Kidney capillary endothelial cell (primary cell): ENCODE data around the gene C16orf86.

ENCODE experiments used
- DNase-seq: peaks from one replicate; pipeline ENCODE4 v3.0.0-alpha.2; 2018; ENCODE audit warnings: low spot score

The C16orf86 gene

DNA sequence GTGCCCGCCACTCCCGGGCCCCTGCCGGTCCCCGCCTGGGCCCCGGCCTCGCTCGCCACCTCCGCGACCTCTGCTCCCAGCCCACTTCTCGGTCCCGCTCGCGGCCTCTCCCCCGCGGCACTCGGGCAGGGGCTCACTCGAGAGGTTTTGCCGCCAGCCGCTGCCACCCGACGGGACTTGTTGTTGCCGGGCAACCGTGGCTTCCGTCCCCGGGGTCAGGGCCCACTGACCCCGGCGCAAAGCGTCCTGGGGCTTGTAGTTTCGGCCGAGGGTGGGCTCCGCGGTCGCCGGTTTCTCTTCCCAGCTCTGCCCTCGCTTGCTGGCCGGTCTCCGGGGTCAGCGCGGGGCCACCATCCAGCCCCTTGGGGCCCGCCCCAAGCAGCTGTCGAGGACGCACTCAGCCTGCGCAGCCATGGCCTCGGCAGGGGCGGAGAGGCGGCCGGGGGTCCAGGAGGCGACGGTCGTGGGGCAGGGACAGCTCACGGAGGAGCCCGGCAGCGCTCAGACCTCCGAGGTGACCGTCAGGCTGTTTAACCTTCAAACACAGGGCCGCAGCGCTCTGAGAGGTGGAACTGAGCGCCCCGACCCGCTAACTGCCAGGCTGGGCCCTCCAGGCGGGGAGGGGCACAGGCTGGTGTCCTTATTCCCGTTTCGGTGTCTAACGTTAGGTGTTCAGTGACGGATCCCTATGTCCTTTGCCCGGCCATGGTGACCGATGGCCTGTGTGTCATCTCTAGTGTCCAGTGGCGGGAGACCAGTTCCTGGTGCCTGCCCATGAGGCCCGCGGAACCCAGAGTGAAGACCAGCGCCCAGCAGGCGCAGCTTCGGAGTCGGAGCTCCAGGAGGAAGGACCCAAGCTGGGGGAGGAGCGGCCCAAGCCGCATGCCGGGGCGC, at the start of gene C16orf86, which contains the start of gene ENKD1:
C16orf86 (plus strand) TSS at position 256 of the 894 bp plus-strand sequence; CDS start at position 413, 157 bp downstream.
ENKD1 (minus strand) TSS at position 192 of the 894 bp plus-strand sequence. CDS start 308 bp downstream, outside the sequence.
- DNase-seq: peak; percentile 80

GRCh38 chr16:67628216-67628615, 38.4 kb upstream of the C16orf86 start:
- no peak for DNase-seq

DNA sequence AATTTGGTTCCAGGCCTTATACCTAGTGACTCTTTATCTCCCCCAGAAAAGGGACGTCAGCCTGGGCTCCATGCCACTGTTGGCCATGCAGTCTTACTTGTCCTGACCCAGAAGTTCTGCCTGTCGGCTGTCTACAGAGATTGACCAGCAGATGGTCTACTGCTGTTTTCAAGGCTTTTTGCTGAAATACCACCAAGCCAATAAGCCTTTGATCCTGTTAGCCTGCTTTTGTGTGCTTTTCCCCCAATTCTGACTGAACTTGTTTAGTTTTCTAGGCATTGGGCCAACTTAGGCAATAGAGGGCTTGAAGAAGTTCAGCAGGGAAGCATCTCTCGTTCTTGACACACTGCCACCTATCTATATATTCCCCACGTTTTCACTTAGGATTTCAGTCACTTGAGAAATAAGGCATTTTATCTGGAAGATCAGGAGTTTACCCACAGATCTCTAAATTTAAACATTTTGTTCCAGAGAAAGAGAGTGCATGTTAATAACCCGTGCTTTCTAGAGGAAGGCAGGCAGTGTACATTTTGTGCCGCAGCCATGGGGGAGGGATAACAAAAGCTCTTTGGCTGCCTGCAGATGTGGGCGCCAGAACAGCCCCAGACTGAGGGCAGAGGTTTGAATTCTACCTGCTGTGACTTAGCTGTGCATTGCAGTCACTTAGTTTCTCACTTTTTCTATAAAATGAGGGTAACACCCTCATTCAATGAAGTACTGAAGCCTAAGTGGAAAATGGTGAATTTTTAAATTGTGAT, 34.0 kb upstream of the C16orf86 start:
- DNase-seq: no peak

DNA sequence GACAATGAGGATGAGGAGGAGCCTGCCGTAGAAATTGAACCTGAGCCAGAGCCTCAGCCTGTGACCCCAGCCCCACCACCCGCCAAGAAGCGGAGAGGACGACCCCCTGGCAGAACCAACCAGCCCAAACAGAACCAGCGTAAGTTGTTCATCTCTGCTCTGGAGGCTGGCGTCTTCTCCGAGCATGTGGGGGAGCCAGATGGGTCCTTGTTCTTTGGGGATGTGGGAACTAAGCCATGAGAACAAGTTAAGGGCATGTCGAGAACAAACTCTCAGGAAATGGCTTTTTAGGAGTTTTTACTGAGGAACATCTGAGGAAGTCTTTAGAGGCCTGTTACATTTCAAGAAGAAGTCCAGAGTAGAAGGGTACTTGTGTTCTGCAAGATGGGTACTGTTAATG, 29.9 kb upstream of the C16orf86 start:
- no peak for DNase-seq

- DNase-seq: no peak
Observed at GRCh38 chr16:67637625-67638024, 29.0 kb upstream of the C16orf86 start.

DNA sequence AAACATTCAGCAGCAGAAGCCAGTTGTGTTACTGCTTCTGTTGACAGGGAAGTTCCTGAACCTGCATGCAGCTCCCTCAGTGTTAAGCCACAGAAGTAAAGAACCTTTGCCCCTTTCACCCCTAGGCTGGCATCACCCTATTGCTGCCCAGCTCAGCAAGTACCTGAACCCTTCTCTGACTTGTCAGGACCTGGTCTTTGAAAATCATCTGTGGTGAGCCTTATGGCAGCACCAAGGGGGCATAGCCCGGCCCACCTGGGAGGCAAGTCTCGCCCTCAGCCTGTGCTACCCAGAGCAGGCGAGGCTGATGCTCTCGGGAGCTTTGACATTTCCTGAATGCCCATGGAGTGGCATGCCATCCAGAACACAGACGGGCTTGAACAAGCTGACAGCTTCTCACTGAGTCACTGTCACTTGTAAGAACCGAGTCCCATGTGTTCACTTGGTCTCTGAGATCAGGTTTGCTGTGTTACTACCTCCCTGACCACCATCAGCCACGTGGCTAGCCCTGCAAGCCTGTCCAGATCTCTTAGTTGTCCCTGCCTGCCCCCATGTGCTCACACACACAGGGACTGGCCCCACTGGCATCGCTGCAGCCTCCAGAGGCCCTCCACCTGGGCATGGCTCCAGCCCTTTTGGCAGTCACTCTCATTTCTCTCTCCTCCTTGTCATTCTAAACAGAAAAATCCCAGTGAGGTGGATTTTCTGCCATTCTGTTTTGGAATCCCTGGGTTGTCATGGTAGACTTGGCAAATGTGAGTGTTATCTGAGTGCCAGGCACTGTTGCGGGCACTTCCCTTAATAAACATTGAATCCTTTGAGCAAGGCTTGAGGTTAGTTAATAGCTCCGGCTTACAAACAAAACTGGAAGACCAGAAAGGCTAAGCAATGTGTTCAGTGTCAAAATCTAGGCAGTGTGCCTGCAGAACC, 24.6 kb upstream of the C16orf86 start:
- no peak for DNase-seq

DNA sequence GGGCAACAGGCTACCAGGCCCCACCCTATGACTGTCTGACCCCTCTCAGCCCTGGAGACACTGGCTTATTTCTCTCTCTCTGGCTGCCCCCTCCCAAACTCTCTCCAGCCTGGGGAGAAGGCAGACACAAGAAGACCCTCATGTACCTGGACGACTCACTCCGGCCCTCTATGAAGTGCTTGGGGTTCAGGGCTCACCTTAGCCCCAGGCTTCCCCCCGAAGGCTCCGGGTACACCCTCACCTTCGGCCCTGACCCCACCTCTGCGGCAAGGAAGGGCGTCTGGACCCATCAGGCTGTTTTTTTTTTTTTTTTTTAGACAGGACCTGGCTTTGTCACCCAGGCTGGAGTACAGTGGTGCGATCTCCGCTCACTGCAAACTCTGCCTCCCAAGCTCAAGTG, 22.6 kb upstream of the C16orf86 start:
- DNase-seq: no peak

DNA sequence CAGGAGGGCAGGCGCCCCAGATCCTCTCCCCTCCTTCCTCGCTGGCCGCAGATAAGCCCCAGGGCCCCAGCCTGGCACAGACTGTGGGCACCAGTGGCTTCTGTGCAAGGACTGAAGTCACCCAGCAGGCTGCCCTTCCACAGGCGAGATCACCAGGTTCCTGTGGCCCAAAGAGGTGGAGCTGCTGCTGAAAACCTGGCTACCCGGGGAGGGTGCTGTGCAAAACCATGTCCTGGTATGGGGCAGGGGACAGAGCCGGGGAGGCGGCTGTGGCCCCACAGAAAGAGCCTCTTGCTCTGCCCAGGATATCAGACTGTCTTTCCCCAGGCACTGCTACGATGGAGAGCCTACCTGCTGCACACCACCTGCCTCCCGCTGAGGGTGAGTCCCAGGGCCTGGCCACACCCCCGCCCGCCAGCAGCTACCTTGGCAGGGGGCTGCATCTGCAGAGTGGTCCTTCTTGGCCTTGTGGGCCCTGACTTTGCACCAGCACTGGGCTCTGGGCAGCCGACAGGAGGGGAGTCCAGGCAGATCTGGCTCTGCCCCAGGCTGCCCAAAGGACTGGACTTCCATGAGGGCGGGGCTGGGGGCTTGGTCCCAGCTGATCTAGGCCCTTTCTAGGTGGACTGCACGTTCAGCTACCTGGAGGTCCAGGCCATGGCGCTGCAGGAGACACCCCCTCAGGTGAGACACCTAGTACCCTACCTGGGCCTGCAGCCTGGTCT, 21.1 kb upstream of the C16orf86 start:
- DNase-seq: no peak

- DNase-seq: no peak
Observed at GRCh38 chr16:67647111-67647651, 19.4 kb upstream of the C16orf86 start.

DNA sequence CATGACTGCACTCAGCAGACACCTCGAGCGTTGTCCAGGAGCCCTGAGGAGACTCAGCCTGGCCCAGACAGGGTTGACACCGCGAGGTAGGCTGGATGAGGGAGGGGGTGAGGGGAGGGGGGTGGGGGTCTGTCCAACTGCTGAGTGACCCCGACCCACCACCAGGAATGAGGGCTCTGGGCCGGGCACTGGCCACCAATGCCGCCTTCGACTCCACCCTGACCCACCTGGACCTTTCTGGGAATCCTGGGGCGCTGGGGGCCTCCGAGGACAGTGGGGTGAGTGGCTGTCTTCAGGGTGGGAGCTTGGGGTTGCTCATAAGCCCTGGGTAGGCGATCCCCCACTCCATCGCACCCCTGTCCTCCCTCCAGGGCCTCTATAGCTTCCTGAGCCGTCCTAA, 18.9 kb upstream of the C16orf86 start:
- no peak for DNase-seq

- DNase-seq: no peak
Observed at GRCh38 chr16:67648088-67648763, 18.4 kb upstream of the C16orf86 start.

GRCh38 chr16:67648764-67649407, 17.7 kb upstream of the C16orf86 start:
- DNase-seq: no peak

- DNase-seq: no peak
Observed at GRCh38 chr16:67649494-67649931, 17.1 kb upstream of the C16orf86 start.

GRCh38 chr16:67650023-67650422, 16.6 kb upstream of the C16orf86 start:
- DNase-seq: no peak

GRCh38 chr16:67651039-67651438, 15.6 kb upstream of the C16orf86 start:
- DNase-seq: no peak

DNA sequence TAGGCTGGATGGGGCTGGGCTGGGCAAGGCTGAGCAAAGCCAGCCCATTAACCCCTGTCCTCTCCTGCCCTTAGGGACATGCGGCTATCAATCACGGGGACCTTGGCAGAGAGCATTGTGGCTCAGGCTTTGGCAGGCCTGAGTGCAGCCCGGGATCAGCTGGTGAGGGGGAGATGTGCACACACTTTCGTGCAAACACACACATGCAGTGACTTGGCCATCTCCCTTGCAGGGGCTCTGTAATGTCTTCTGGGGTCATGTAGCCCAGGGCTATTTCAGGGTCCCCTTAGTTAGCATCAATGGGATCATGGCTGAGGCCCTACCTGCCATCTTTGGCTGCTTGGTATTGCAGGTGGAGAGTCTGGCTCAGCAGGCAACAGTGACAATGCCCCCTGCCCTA, 14.8 kb upstream of the C16orf86 start:
- DNase-seq: no peak

GRCh38 chr16:67652578-67653127, 14.0 kb upstream of the C16orf86 start:
- no peak for DNase-seq

- DNase-seq: no peak
Observed at GRCh38 chr16:67653128-67653788, 13.4 kb upstream of the C16orf86 start.
